GM12872 (cell line): ENCODE results near the gene MOK.

ENCODE experiments used
- TF ChIP-seq, protein P1 (sequence below): IDR thresholded peaks from 3 replicates; pipeline ENCODE4 v1.5.1; 2011; ENCODE audit warnings: low read depth, mild to moderate bottlenecking, low read length, moderate library complexity; ENCODE audit not compliant: insufficient read depth

MOK gene

DNA sequence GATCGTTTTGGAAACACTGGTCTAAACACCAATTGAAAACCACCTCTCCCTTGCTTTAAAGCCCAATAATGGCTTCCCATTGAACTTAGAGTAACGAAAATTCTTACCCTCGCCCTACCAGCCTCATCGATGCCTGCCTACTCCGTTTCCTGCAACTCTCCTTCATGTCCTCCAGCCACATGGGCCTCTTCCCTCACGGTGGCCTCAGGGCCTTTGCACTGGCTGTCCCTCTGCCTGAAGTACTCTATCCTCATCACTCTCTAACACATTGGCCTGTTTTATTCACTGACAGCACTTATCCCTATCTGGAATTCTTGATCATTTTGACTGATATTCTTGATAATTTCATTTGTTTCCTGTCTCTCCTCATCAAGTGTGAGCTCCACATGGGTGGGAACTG is 46.8 kb downstream of the MOK start:
- TF ChIP-seq, protein P1, sequence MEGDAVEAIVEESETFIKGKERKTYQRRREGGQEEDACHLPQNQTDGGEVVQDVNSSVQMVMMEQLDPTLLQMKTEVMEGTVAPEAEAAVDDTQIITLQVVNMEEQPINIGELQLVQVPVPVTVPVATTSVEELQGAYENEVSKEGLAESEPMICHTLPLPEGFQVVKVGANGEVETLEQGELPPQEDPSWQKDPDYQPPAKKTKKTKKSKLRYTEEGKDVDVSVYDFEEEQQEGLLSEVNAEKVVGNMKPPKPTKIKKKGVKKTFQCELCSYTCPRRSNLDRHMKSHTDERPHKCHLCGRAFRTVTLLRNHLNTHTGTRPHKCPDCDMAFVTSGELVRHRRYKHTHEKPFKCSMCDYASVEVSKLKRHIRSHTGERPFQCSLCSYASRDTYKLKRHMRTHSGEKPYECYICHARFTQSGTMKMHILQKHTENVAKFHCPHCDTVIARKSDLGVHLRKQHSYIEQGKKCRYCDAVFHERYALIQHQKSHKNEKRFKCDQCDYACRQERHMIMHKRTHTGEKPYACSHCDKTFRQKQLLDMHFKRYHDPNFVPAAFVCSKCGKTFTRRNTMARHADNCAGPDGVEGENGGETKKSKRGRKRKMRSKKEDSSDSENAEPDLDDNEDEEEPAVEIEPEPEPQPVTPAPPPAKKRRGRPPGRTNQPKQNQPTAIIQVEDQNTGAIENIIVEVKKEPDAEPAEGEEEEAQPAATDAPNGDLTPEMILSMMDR, result no peak

DNA sequence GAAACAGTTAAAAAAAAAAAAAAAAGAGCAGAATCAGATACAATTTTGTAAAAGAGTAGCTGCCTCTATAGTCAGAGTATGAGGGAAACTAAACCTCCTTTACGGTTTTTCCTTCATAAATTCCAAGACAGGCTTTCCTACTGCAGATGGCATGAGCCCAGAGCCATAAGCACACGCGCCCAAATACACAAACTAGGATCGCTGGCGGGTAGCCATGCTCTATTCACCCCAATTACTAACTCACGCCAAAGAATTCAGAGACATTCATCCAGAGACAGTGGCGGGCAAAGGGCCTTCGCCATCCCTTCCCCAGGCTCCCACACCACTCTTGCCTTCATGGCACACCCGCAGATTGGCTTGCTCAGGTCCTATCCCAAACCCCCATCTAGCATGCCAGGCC is 48.2 kb downstream of the MOK start:
- TF ChIP-seq, protein P1, result no peak

- TF ChIP-seq, protein P1, result no peak
Measured at GRCh38 chr14:102255401-102256190, 49.4 kb downstream of the MOK start.

GRCh38 chr14:102252834-102253801 is 51.8 kb downstream of the MOK start:
- TF ChIP-seq, protein P1, result no peak

DNA sequence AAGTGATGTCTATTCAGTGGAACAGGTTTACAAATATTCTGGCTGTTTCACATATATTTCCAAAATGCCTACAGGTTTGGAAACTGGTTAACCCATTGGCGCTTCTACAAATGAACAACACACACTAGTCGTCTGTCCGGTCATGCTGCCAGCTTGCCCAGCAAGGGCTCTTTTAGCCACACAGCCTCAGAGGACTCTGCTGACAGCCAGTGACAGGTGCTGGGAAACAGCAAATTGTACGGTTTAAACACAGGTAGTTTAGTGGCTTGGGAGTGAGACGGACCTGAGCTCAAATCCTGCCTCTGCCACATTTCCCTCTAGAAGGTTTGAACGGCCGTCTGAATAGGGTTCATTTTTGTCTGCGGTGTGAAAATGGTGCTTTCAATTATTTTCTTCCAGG is 53.8 kb downstream of the MOK start:
- TF ChIP-seq, protein P1, result no peak

- TF ChIP-seq, protein P1, result no peak
Measured at GRCh38 chr14:102250636-102251035, 54.3 kb downstream of the MOK start.

- TF ChIP-seq, protein P1, result no peak
Measured at GRCh38 chr14:102249981-102250380, 55.0 kb downstream of the MOK start.
